ENCODE results near the gene DPF3. TPM values are rescaled to one million over a fixed set of nuclear protein-coding genes. Genes with fewer than 3 reads are reported as not detected.

The DPF3 gene
- total RNA-seq, 1 experiment from 2014 or later, result not detected

DNA sequence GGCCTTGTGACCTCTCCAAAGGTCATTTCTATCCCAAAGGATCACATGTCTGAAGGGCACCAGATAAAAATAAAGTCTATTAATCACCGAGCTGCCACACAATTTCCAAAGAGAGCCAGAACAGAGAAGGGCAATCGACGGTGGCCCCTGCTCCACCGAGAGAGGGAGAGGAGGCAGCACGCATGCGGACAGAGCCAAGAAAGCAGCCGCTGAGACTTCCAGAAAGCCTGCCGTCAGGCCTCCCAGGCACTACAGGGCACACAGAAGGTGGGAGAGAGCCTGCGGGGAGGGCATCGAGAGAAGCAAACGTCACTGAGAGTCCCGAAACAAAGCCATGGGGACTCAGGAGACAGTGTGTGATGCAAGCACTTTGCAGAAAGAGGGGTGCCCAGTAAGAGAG, 182.0 kb downstream of the DPF3 start:
- POLR2A ChIA-PET (ENCODE audit: unreplicated experiment), result no interaction called here
- Histone ChIP-seq H3K79me2 (ENCODE audit: low read depth) (no peaks in the 10 kb centered on the region), H3F3A (ENCODE audit: insufficient read depth, low read depth) (no peaks in the 10 kb centered on the region), H3K36me3 (ENCODE audit: low read depth) (no peaks in the 10 kb centered on the region), H3K9me2 (ENCODE audit: insufficient read depth) (no peaks in the 10 kb centered on the region), H2AFZ (no peak overlapping the region), H3K27ac (no peak overlapping the region), H4K20me1 (ENCODE audit: insufficient read depth) (no peaks in the 10 kb centered on the region), H3K4me3 (no peak overlapping the region), H3K4me2 (no peak overlapping the region), H3K4me1 (replicated peaks; ENCODE audit: insufficient read depth) (no peaks in the 10 kb centered on the region), H3K27me3 (ENCODE audit: insufficient read depth, low read depth) (peaks cover 72% of the 10 kb centered on the region), H3K9me3 (ENCODE audit: insufficient read depth, low read depth) (no peaks in the 10 kb centered on the region)
- CTCF ChIA-PET, result no interaction called here
- TF ChIP-seq CTCF (conservative IDR thresholded peaks at IDR 0.05) (no peak), EZH2 (IDR thresholded peaks at IDR 0.05; ENCODE audit: low read depth) (no peak)
- BruUV-seq (replicated peaks), result no TSS peak
- DNase-seq, result no peak
- intact Hi-C loops (cut with micrococcal nuclease; ENCODE audit: unreplicated experiment), result no loop called here

GRCh38 chr14:72709916-72710611, 183.8 kb downstream of the DPF3 start:
- Histone ChIP-seq H3K27ac (no peak overlapping the region), H2AFZ (no peak overlapping the region), H3F3A (ENCODE audit: insufficient read depth, low read depth) (no peaks in the 10 kb centered on the region), H3K27me3 (ENCODE audit: insufficient read depth, low read depth) (peaks cover 78% of the 10 kb centered on the region), H3K79me2 (ENCODE audit: low read depth) (no peaks in the 10 kb centered on the region), H3K36me3 (ENCODE audit: low read depth) (no peaks in the 10 kb centered on the region), H3K4me1 (replicated peaks; ENCODE audit: insufficient read depth) (no peaks in the 10 kb centered on the region), H3K9me2 (ENCODE audit: insufficient read depth) (no peaks in the 10 kb centered on the region), H3K9me3 (ENCODE audit: insufficient read depth, low read depth) (no peaks in the 10 kb centered on the region), H4K20me1 (ENCODE audit: insufficient read depth) (no peaks in the 10 kb centered on the region), H3K4me2 (no peak overlapping the region), H3K4me3 (no peak overlapping the region)
- DNase-seq, result no peak
- ChIA-PET CTCF (no interaction called here), POLR2A (ENCODE audit: unreplicated experiment) (no interaction called here)
- no TSS peak for BruUV-seq (replicated peaks)
- intact Hi-C loops (cut with micrococcal nuclease; ENCODE audit: unreplicated experiment), result no loop called here
- TF ChIP-seq CTCF (conservative IDR thresholded peaks at IDR 0.05) (no peak), EZH2 (IDR thresholded peaks at IDR 0.05; ENCODE audit: low read depth) (no peak)

DNA sequence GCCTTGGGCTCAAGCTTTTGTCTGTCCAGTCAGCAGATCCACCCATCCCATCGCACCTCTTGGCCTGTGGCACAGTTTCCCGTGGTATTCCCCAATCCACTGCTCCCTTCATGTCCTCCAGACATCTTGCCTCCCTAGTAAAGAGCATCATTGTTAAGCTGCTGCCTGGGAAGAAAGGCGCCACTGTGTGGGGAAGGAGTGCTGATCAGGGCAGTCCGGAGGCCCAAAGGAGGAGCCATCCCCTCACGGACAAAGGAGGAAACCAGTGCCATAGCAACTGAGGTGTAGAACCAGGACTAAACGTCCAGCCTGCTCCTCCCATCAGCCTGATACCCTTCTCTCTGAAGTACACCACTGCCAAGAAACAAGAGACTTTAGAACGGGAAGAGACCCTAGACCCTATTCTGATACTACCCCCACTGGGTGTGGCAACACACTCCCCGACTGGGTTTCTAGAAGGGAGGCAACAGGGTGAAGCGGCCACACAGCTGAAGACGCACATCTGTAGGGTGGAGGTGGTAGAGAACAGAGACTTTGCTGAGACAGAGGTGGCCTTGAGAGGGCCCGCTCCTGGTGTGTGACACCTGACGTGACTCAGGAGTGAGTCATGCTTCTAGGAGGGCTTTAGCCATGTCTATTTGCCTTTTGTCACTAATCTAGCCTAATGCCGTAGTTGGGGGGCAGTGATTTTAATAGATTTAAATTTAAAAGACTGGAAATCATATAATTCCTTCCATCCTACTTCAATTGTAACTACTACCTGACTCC, 185.0 kb downstream of the DPF3 start:
- H4K20me1 ChIP-seq (ENCODE audit: insufficient read depth), result no peaks in the 10 kb centered on the region
- intact Hi-C loops (cut with micrococcal nuclease; ENCODE audit: unreplicated experiment), result no loop called here
- peaks cover 76% of the 10 kb centered on the region for H3K27me3 ChIP-seq (ENCODE audit: insufficient read depth, low read depth)
- H3K9me3 ChIP-seq (ENCODE audit: insufficient read depth, low read depth), result no peaks in the 10 kb centered on the region
- H3K4me3 ChIP-seq, result no peak overlapping the region
- no peak for DNase-seq
- H3K36me3 ChIP-seq (ENCODE audit: low read depth), result no peaks in the 10 kb centered on the region
- H3K27ac ChIP-seq, result no peak overlapping the region
- ChIA-PET CTCF (no interaction called here), POLR2A (ENCODE audit: unreplicated experiment) (no interaction called here)
- no TSS peak for BruUV-seq (replicated peaks)
- no peak for TF ChIP-seq EZH2 (IDR thresholded peaks at IDR 0.05; ENCODE audit: low read depth)
- TF ChIP-seq CTCF (conservative IDR thresholded peaks at IDR 0.05), result no peak
- H2AFZ ChIP-seq, result no peak overlapping the region
- H3K4me1 ChIP-seq (replicated peaks; ENCODE audit: insufficient read depth), result no peaks in the 10 kb centered on the region
- no peak overlapping the region for H3K4me2 ChIP-seq
- no peaks in the 10 kb centered on the region for H3K9me2 ChIP-seq (ENCODE audit: insufficient read depth)
- no peaks in the 10 kb centered on the region for H3F3A ChIP-seq (ENCODE audit: insufficient read depth, low read depth)
- H3K79me2 ChIP-seq (ENCODE audit: low read depth), result no peaks in the 10 kb centered on the region
